ENCODE measurements around the gene CDC27. TPM values are rescaled to one million over a fixed set of nuclear protein-coding genes. Genes with fewer than 3 reads are reported as not detected.
"Not testable (repeated sequence)": the region's sequence is repeated elsewhere in the genome, so short reads cannot be mapped to it uniquely, and the experiment has no call there.

Gene CDC27
- total RNA-seq, 1 donor from 2014 or later = 29.3 TPM

DNA sequence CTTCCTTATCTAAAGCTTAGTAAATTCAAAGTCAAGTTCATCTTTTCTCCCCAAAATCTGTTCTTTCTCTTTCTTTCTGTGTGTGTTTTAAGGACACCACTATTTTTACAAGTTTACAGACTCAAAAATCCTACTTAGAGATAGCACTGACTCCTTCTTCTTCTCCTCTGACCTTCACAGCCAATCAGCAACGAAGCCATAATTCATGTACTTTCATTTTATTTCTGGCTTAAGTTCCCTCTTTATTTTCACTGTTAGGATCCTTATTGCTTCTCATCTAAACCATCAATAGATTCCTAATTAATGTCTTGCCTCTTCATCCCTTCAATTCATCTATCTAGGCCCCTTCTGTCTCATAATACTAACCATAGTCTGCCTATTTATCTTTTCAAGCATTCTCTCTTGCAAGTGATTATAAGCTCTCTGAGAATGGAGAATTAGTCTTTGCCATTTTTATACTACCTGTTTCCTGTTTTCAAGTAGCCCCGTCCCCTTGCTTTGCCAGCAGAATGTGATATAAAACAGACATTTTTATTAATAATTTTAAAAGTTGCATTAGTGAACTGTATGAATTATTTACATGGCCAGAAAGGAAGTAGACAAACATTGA lies 27.0 kb downstream of the CDC27 start:
- ATAC-seq (no peak), DNase-seq (ENCODE audit: low spot score) (no peak)

DNA sequence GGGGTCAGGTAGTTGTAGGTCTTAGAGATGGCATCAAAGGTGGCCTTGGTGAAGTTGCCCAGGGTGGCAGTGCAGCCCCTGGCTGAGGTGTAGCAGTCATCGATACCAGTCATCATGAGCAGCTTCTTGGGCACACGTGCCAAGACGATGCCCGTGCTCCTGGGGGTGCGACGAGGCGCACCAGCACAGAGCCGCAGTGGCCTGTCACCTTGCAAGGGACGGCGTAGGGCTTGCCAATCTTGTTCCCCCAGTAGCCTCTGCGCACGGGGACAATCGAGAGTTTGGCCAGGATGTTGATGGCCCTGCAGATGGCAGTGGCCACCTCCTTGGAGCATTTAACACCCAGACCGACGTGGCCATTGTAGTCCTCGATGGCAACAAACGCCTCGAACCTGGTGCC lies 29.8 kb downstream of the CDC27 start:
- ATAC-seq (no peak), DNase-seq (ENCODE audit: low spot score) (no peak)

DNA sequence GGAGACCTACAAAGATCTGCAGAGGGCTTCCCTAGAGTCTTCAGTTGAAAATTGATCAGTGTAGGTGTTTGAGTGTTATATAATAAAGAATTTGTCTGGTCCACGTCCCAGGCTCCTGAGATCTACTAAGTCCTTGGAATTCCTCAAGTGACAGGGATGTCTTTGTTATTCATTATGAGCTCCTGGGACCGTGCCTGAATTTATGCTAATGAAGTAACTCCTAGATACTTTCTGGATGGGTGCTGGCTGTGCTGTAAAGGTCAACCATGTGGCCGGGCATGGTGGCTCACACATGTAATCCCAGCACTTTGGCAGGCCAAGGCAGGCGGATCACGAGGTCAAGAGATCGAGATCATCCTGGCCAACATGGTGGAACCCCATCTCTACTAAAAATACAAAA lies 43.7 kb downstream of the CDC27 start:
- ATAC-seq = no peak
- DNase-seq (ENCODE audit: low spot score) = no peak

DNA sequence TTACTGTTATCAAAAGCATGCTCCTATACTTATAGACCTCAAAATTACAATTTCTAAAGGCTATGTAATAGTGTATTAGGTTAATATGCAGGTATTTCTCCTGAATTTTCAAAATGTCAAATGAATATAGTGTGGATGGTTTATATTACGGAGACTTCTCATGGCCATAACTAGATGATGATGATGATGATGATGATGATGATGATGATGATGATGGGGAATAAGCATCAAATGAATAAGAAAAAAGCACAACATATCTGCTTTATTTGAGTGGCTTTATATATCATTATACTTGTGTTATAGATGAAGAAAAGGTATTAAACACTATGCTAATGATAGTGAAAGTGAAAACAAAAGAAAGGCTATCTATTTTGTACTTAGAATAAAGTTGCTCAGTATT lies 53.9 kb downstream of the CDC27 start:
- DNase-seq (ENCODE audit: low spot score) (no peak), ATAC-seq (no peak)

DNA sequence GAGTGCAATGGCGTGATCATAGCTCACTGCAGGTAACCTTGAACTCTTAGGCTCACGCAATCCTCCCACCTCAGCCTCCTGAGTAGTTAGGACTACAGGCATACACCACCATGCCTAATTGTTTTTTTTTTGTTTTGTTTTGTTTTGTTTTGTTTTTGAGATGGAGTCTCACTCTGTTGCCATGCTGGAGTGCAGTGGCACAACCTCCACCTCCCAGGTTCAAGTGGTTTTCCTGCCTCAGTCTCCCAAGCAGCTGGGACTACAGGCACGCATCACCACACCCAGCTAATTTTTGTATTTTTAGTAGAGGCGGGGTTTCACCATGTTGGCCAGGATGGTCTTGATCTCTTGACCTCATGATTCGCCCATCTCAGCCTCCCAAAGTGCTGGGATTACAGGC lies 54.7 kb downstream of the CDC27 start:
- not testable (repeated sequence) for ATAC-seq; DNase-seq (ENCODE audit: low spot score)

DNA sequence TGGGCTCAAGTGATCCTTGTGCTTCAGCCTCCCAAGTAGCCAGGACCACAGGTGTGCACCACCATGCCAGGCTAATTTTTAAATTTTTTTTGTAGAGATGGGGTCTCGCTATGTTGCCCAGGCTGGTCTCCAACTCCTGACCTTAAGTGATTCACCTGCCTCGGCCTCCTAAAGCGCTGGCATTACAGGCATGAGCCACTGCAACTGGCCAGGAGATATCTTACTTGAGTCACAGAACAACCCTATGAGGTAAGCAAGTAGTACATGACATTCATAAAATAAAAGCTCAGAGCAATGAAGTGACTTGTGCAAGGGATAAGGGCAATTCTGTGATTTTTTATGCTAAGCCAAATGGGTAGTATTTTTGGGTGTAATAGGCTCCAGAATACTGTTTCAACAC lies 57.3 kb downstream of the CDC27 start:
- DNase-seq (ENCODE audit: low spot score) (no peak), ATAC-seq (no peak)

DNA sequence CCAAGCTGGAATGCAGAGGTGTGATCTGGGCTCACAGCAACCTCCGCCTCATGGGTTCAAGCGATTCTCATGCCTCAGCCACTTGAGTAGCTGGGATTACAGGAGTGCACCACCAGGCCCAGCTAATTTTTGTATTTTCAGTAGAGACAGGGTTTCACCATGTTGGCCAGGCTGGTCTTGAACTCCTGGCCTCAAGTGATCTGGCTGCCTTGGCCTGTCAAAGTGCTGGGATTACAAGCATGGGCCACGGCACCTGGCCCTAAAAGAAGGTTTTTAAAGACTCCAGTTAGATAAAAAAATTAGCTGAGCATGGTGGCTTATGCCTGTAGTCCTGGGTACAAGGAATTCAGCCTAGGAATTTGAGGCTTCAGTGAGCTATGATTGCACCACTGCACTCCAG lies 62.3 kb downstream of the CDC27 start:
- ATAC-seq; DNase-seq (ENCODE audit: low spot score): not testable (repeated sequence)

DNA sequence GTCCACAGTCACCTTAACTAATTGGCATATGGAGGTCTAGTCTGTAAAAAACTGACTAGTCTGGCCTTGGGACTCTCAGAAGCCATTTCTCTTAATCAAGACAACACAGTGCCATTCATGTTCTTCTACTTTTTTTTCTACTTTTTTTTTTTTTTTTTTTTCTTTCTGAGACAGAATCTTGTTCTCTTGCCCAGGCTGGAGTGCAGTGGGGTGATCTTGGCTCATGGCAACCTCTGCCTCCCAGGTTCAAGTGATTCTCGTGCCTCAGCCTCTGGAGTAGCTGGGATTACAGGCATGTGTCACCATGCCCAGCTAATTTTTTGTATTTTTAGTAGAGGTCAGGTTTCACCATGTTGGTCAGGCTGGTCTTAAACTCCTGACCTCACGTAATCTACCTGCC lies 65.8 kb downstream of the CDC27 start:
- ATAC-seq; DNase-seq (ENCODE audit: low spot score): not testable (repeated sequence)

DNA sequence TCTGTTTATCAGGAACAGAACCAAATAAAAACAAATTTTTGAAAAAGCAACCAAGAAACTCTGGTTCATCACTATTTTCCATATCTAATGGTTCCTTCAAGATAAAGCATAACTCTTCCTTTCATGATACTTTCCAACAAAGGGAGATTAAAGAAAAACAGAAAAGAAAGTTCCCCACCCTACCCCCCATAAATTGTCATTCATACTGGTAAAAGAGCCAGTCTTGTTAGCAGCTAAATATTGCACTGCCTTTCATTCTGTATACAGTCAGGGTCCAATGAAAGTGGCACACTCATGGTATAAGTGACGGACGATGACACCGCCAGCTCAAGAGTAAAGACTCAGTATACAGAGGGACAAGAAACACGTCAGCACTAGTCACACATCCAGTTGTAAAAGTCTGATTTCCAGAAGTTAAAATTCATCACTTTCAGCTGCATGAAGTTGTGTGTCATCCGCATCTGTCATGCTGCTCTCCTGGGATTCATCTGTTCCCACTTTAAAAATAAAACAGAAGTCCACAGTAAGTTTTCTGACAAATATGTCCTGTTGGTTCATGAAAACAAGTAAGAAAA lies 68.5 kb downstream of the CDC27 start:
- DNase-seq (ENCODE audit: low spot score) = no peak

DNA sequence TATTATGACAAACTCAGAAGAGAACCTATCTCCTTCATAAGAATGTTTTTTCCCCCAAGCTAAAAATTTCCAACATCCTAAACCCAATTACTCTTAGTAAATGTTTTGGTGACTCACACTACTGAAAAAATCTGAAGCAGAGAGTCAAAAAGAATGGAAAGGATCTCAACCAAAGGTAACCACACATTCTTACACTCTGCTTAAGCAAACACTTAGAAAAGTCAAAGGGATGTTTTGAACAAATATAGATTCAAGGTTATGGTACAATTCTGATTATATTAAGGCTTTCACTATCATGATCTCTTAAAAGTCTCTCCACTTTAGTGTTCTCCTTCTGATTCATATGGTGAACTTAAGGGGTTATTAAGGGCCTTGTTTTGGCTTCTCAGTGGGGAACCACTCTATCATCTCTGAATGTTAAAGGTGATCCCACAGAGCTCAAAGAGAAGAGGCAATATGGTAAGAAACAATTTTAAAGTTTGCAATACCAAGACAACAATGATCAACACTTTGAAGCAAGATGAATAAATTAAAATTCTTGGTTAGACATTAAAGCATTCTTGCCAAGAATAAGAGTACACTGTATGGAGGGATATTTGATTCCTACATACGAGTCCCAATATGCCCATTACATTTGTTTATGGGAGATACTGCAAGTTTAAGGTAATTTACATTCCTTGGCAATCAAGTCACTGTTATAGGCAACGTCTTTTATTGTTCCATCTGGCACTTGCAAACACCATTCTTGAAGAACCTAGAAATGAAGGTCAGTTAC lies 69.2 kb downstream of the CDC27 start:
- no peak for ATAC-seq
- DNase-seq (ENCODE audit: low spot score) = no peak

More for the DNA sequence above, 68.5 kb downstream of the CDC27 start:
- ATAC-seq = no peak

DNA sequence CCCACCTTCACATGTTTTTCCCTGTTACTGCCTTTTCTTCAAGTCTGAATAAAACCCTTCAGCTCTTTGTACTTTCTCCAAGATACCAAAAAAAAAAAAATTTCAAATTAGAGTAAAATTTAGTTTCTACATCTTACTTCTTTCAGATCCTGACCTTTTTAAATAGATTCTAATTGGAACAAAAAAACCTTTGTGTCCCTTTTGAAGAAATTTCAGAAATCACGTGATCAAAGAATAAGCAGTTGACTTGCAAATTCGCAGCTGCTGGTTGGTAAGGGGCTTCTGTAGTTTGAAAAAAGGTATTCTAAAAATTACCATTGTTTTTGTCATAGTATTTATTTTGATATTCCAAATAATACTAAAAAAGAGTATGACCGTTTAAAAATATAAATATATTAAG lies 71.7 kb downstream of the CDC27 start:
- DNase-seq (ENCODE audit: low spot score) = no peak
- ATAC-seq = no peak

DNA sequence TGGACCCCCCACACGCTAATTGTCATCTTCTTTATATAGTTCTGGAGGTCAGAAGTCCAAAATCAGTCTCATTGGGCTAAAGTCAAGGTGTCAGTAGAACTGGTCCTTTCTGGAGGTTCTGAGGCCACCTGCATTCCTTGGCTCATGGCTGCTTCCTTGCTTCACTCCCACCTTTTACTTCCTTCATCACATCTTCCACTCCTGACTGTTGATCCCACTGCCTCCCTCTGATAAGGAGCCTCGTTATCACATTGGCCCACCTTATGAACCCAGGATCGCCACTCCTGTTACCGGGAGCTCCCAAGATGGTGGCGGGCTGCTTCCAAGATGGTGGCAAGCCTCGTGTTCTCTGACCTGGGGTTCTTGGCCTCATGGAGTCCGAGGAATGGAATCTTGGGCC lies 83.0 kb downstream of the CDC27 start:
- ATAC-seq = no peak
- DNase-seq (ENCODE audit: low spot score) = no peak

DNA sequence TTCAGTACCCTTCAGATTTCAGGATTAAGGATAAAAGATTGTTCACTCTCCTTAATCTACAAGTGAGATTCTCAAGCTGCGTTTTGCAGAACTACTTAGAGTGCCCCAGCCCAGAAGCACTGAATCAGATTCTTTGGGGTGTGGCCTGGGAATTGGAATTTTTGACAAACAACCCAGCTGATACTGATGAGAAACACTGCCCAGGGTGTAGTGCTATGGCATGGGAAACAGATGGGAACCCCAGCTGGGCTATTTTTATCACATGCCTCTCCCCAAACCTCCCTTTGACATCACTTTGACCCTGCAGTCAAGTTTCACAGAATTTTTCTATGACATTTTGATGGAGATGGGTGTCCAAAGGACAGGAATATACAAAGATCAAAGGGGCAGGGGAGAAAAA lies 83.8 kb downstream of the CDC27 start:
- not testable (repeated sequence) for DNase-seq (ENCODE audit: low spot score); ATAC-seq

DNA sequence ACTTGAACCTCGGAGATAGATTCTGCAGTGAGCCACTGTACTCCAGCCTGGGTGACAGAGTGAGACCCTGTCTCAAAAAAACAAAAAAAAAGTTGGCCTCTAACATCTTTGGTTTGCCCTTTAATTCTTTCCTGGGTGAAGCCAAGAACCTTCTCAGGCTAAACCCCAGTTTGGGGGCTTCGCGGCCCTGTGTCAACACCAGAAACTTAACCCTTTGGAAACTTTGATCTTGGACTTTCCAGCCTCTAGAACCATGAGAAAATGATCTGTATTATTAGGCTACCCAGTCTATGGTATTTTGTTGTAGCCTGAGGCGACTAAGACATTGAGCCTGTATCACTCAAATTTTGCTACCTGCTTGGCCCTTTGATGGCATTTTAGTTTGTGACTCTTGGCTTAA lies 86.2 kb downstream of the CDC27 start:
- DNase-seq (ENCODE audit: low spot score) (no peak), ATAC-seq (no peak)

DNA sequence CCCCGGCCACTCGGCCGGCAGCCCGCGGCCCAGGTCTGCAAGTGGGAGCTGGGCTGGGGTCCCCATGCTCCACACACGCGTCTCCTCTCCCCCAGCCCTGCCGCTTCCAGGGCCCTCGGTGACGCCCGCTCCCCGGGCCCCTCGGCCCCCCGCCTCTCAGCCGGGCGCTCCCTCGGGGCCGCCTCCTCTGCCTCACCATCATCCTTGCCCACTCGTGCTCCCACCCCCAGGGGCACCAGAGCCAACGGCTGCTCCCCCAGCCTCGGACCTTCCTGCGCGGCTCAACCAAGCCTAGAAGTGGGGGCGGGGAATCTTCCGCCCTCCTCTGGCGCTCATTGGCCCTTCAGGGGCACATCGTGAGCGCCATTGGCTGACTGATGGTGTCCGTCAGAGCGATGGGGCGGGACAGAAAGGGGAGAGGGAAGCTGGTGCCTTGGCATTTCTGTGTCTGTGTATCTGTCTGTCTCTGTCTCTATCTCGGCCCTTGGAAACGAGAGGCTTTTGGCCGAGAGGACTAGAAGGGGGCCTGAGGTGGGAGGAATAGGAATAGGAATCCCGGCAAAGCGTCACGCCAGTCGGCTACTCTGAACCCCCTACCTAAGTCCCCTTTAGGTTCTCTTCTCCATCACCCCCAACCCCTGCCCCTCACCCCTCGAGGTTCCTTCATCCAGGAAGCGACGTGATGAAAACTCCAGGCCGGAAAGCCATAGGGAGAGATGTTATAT lies 88.9 kb downstream of the CDC27 start:
- ATAC-seq = peak; percentile 100
- peak; percentile 93 for DNase-seq (ENCODE audit: low spot score)

DNA sequence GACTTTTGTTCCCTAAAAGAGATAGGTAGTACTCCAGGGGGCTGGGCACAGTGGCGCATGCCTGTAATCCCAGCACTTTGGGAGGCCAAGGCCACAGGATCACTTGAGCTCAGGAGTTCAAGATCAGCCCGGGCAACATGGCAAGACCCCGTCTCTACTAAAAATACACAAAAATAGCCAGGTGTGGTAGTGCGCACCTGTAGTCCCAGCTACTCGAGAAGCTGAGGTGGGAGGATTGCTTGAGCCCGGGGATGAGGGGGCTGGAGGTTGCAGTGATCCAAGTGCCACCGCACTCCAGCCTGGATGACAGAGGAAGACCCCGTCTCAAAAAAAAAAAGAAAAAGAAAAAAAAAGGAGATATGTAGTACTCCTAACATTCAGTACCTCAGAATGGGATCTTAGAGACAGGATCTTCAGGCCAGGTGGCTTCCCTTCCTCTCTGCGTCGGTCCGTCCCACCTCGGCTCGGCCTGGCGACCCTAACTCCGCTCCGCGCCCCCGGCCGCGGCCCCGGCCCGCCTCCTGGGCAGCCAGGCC lies 89.6 kb downstream of the CDC27 start:
- DNase-seq (ENCODE audit: low spot score) (no peak), ATAC-seq (peak; percentile 29)

DNA sequence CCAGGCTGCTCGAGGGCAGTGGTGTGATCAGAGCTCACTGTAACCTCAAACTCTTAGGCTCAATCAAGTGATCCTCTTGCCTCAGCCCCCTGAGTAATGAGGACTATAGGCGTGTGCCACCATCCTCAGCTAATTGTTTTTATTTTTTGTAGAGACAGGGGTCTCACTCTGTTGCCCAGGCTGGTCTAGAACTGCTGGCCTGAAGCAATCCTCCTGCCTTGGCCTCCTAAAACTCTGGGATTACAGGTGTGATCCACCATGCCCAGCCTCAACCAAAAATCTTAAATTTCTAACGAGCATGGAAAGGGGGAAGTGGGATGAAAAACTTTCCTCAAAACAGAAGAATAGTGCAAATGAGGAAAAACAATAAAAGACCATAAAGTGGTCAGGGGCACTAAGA lies 92.8 kb downstream of the CDC27 start:
- DNase-seq (ENCODE audit: low spot score) (no peak), ATAC-seq (no peak)

DNA sequence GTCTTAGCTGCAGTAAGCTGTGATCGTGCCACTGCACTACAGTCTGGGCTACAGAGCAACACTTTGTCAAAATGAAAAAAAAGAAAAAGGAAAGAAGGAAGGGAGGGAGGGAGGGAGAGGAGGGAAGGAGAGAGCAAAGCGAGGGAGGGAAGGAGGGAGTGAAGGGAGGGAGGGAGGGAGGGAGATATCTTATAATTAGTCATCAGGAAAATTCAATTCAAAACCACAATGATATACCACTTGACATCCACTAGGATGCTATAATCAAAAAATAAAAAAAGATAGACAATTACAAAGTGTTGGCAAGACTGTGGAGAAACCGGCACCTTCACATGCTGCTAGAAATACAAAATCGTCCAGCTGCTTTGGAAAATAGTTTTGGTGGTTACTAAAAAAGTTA lies 93.8 kb downstream of the CDC27 start:
- DNase-seq (ENCODE audit: low spot score) = no peak
- ATAC-seq = no peak

DNA sequence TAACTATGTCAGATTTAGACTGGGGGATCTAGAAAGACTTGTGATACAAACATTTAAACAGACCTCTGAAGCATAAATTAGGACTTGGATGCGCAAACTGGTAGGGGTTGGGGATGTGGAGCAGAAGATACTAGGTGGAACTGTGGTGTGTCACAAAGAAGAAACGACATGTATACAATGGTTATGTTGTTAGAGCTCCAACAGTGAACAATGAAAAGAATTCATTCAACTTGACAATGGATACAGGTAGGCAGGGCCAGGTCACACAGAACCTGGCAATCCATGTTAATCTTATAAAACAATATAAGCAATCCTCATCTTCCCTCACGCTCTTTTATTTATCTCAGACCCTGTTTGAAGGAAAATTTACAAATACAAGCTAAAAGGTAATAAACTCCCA lies 102.0 kb downstream of the CDC27 start:
- DNase-seq (ENCODE audit: low spot score) (no peak), ATAC-seq (no peak)

DNA sequence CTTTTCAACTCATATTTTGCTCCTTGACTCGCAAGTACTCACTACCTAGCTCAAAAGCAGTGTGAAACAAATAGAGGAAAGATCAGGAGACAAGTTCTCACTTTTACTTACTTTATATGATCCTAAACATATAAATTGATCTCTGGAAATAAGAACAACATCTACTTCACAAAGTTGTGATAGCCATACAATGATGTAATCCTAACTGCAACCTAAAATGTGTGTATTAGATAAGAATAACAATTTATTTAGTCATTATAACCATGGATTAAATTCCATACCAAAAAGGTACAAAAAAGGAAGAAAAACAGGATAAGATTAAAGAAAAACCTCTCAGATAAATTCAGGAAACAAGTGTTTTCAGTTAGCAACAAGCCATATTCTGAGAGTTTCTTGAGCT lies 103.4 kb downstream of the CDC27 start:
- DNase-seq (ENCODE audit: low spot score) (no peak), ATAC-seq (no peak)

DNA sequence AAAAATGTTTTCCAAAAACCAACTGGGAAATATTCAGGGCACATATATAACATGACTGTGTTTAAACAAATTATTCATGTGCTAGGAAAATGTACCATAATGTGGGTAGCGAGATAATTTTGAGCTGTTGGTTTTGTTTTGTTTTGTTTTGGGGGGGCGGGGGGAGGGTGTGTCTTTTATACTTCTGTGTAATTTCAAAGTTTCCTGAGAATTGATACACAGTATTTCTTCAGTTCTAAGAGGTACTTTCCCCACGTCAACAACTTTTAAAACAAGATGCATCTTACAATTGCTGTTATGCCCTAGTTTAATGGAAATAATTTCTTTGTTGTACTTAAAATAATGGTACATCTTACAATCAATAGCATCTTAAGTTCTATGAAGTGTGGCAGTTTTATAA lies 110.3 kb downstream of the CDC27 start:
- ATAC-seq (no peak), DNase-seq (ENCODE audit: low spot score) (no peak)
